H9 (cell line): ENCODE data around the gene OR8D1. TPM values are rescaled to one million over a fixed set of nuclear protein-coding genes. Genes with fewer than 3 reads are reported as not detected.

ENCODE experiments used
- DNase-seq: peaks from one replicate; pipeline ENCODE4 v3.0.0-alpha.2; 2017
- H2AFZ ChIP-seq: one replicate; pipeline ENCODE4 v1.6.1; 2013; ENCODE audit warnings: mild to moderate bottlenecking, low read length, control low read depth, moderate library complexity
- H2AK5ac ChIP-seq: 2 replicates; pipeline ENCODE4 v1.6.1; 2013; ENCODE audit warnings: low read length, control low read depth, mixed read lengths; ENCODE audit not compliant: insufficient read length
- H2BK120ac ChIP-seq: one replicate; pipeline ENCODE4 v1.6.1; 2013; ENCODE audit warnings: low read depth, mild to moderate bottlenecking, low read length, control low read depth, inconsistent platforms; ENCODE audit not compliant: poor library complexity, severe bottlenecking
- H2BK12ac ChIP-seq: 2 replicates; pipeline ENCODE4 v1.6.1; 2013; ENCODE audit warnings: low read length, control low read depth, mixed read lengths, low read depth; ENCODE audit not compliant: insufficient read length
- H2BK15ac ChIP-seq: 2 replicates; pipeline ENCODE4 v1.6.1; 2013; ENCODE audit warnings: low read depth, low read length, control low read depth
- H2BK20ac ChIP-seq: one replicate; pipeline ENCODE4 v1.6.1; 2013; ENCODE audit warnings: low read depth, mild to moderate bottlenecking, low read length, control low read depth, inconsistent platforms; ENCODE audit not compliant: poor library complexity, severe bottlenecking
- H2BK5ac ChIP-seq: 2 replicates; pipeline ENCODE4 v1.6.1; 2013; ENCODE audit warnings: low read length, control low read depth, mixed read lengths; ENCODE audit not compliant: insufficient read length
- H3K14ac ChIP-seq: 2 replicates; pipeline ENCODE4 v1.6.1; 2013; ENCODE audit warnings: low read length, control low read depth; ENCODE audit not compliant: insufficient read depth
- H3K18ac ChIP-seq: 2 replicates; pipeline ENCODE4 v1.6.1; 2013; ENCODE audit warnings: low read depth, mild to moderate bottlenecking, mixed read lengths, low read length, control low read depth; ENCODE audit not compliant: insufficient read length
- H3K23ac ChIP-seq: 2 replicates; pipeline ENCODE4 v1.6.1; 2013; ENCODE audit warnings: low read length, control low read depth, mixed read lengths, low read depth; ENCODE audit not compliant: insufficient read length
- H3K23me2 ChIP-seq: 2 replicates; pipeline ENCODE4 v1.6.1; 2013; ENCODE audit warnings: low read depth, mild to moderate bottlenecking, mixed read lengths, low read length, control low read depth; ENCODE audit not compliant: insufficient read length, poor library complexity, severe bottlenecking
- H3K27ac ChIP-seq: 2 replicates; pipeline ENCODE4 v1.5.1; 2013; ENCODE audit warnings: low read length, control low read depth, mixed read lengths, low read depth; ENCODE audit not compliant: insufficient read length
- H3K27me3 ChIP-seq: 2 replicates; pipeline ENCODE4 v1.6.1; 2013; ENCODE audit warnings: low read length, control low read depth, inconsistent platforms; ENCODE audit not compliant: insufficient read depth
- H3K4ac ChIP-seq: 2 replicates; pipeline ENCODE4 v1.6.1; 2013; ENCODE audit warnings: low read depth, mild to moderate bottlenecking, control low read depth, inconsistent platforms, low read length, moderate library complexity
- H3K4me1 ChIP-seq: 2 replicates; pipeline ENCODE4 v1.6.1; 2013; ENCODE audit warnings: low read length, control low read depth, inconsistent platforms; ENCODE audit not compliant: insufficient read depth
- H3K4me2 ChIP-seq: 2 replicates; pipeline ENCODE4 v1.6.1; 2013; ENCODE audit warnings: low read length, control low read depth, mixed read lengths; ENCODE audit not compliant: insufficient read length, insufficient read depth
- H3K56ac ChIP-seq: 2 replicates; pipeline ENCODE4 v1.6.1; 2013; ENCODE audit warnings: low read depth, mild to moderate bottlenecking, mixed read lengths, low read length, control low read depth; ENCODE audit not compliant: insufficient read length
- H3K79me1 ChIP-seq: 2 replicates; pipeline ENCODE4 v1.6.1; 2013; ENCODE audit warnings: low read depth, mild to moderate bottlenecking, moderate library complexity, low read length, control low read depth, inconsistent platforms; ENCODE audit not compliant: insufficient read depth, poor library complexity, severe bottlenecking
- H3K79me2 ChIP-seq: 2 replicates; pipeline ENCODE4 v1.6.1; 2013; ENCODE audit warnings: low read length, control low read depth, inconsistent platforms; ENCODE audit not compliant: insufficient read depth
- H3K9ac ChIP-seq: 2 replicates; pipeline ENCODE4 v1.6.1; 2013; ENCODE audit warnings: low read length, control low read depth, mixed read lengths; ENCODE audit not compliant: insufficient read length; ENCODE audit errors: extremely low read depth
- H3K9me3 ChIP-seq: one replicate; pipeline ENCODE4 v1.6.1; 2013; ENCODE audit warnings: low read depth, low read length, inconsistent platforms; ENCODE audit not compliant: control insufficient read depth
- H3T11ph ChIP-seq: one replicate; pipeline ENCODE4 v1.6.1; 2013; ENCODE audit warnings: mild to moderate bottlenecking, low read length, control low read depth, inconsistent platforms
- H4K20me1 ChIP-seq: one replicate; pipeline ENCODE4 v1.6.1; 2013; ENCODE audit not compliant: control insufficient read depth, insufficient read length, insufficient read depth
- H4K5ac ChIP-seq: 2 replicates; pipeline ENCODE4 v1.6.1; 2013; ENCODE audit warnings: low read depth, mild to moderate bottlenecking, mixed read lengths, low read length, control low read depth; ENCODE audit not compliant: insufficient read length
- H4K8ac ChIP-seq: replicated peaks from 2 replicates; pipeline ENCODE4 v1.6.1; 2013; ENCODE audit warnings: low read length, control low read depth, mixed read lengths, low read depth; ENCODE audit not compliant: insufficient read length
- H4K91ac ChIP-seq: 2 replicates; pipeline ENCODE4 v1.6.1; 2013; ENCODE audit warnings: low read depth, mild to moderate bottlenecking, moderate library complexity, mixed read lengths, low read length, control low read depth; ENCODE audit not compliant: insufficient read length
- H3K27ac Mint-ChIP-seq, 3 experiments: 2 replicates in 2 of 3; 3 replicates in 1 of 3; pipeline ENCODE4 v1.8.0; 2020 to 2021; ENCODE audit warnings: mixed read lengths in 3 of 3, mild to moderate bottlenecking in 1 of 3, moderate library complexity in 1 of 3
- H3K27me3 Mint-ChIP-seq: 2 replicates; pipeline ENCODE4 v1.8.0; 2021; ENCODE audit warnings: low read depth, mild to moderate bottlenecking, moderate library complexity, mixed read lengths
- H3K36me3 Mint-ChIP-seq, 3 experiments: 2 replicates in 2 of 3; 3 replicates in 1 of 3; pipeline ENCODE4 v1.8.0; 2020 to 2021; ENCODE audit warnings: low read depth in 3 of 3, mixed read lengths in 3 of 3; ENCODE audit not compliant: insufficient read depth in 1 of 3
- H3K4me1 Mint-ChIP-seq, 2 experiments: 2 replicates each; pipeline ENCODE4 v1.8.0; 2020; ENCODE audit warnings: mixed read lengths in 2 of 2
- H3K4me3 Mint-ChIP-seq, 2 experiments: 2 replicates in 1 of 2; 3 replicates in 1 of 2; pipeline ENCODE4 v1.8.0; 2020 to 2021; ENCODE audit warnings: mild to moderate bottlenecking in 2 of 2, mixed read lengths in 2 of 2, moderate library complexity in 1 of 2
- H3K9me3 Mint-ChIP-seq, 2 experiments: 2 replicates in 1 of 2; 3 replicates in 1 of 2; pipeline ENCODE4 v1.8.0; 2020; ENCODE audit warnings: mild to moderate bottlenecking in 2 of 2, mixed read lengths in 2 of 2, moderate library complexity in 1 of 2
- CTCF ChIP-seq: fragments of 200-600 bp; sonication (generic); conservative IDR thresholded peaks from 3 replicates; pipeline ENCODE4 v1.8.0; 2021; ENCODE audit warnings: antibody characterized with exemption, mild to moderate bottlenecking
- WGBS: extraction: QIAGEN DNeasy Blood & Tissue Kit; methylation state at CpG from one replicate; pipeline ENCODE4 v1.1.7; 2013; ENCODE audit warnings: missing lambda C conversion rate, low lambda C conversion rate, mixed read lengths; ENCODE audit not compliant: insufficient read length; ENCODE audit errors: extremely low coverage; 5-methylcytosine and 5-hydroxymethylcytosine counted together
- total RNA-seq: library from RNA; stranded (reverse); gene quantifications from 2 replicates; pipeline ENCODE4 v1.2.1, GENCODE V29; 2021

OR8D1 gene
- total RNA-seq, 1 experiment from 2014 or later = not detected

GRCh38 chr11:124276081-124276480, 37.7 kb downstream of the OR8D1 start:
- H3K27ac ChIP-seq = no peak overlapping the region
- no peak overlapping the region for H2BK12ac ChIP-seq
- H3K23ac ChIP-seq = no peak overlapping the region
- H4K20me1 ChIP-seq = no peaks in the 10 kb centered on the region
- H4K5ac ChIP-seq = no peak overlapping the region
- H3K27me3 ChIP-seq = no peaks in the 10 kb centered on the region
- no peaks in the 10 kb centered on the region for H3K23me2 ChIP-seq
- no peaks in the 10 kb centered on the region; a peak in 3 of 7 replicates for H3K36me3 Mint-ChIP-seq
- H4K8ac ChIP-seq = no peak overlapping the region
- no peaks in the 10 kb centered on the region for H3K79me2 ChIP-seq
- H2BK20ac ChIP-seq = no peak overlapping the region
- H2BK5ac ChIP-seq = no peak overlapping the region
- no peak overlapping the region for H3K18ac ChIP-seq
- H2BK120ac ChIP-seq = no peak overlapping the region
- H3T11ph ChIP-seq = no peak overlapping the region
- H3K9ac ChIP-seq = no peak overlapping the region
- no peak overlapping the region; a peak in 1 of 7 replicates for H3K27ac Mint-ChIP-seq
- H3K4me1 ChIP-seq = peaks cover 3% of the 10 kb centered on the region; the same call in 1 of the 2 replicates
- no peak overlapping the region for H3K4ac ChIP-seq
- no peak overlapping the region for H3K56ac ChIP-seq
- H2AFZ ChIP-seq = no peak overlapping the region
- no CpG with 5 or more reads among the region's 1 CpG for WGBS
- H3K79me1 ChIP-seq = no peaks in the 10 kb centered on the region
- H3K27me3 Mint-ChIP-seq = no peaks in the 10 kb centered on the region; the same call in 1 of the 2 replicates
- H3K9me3 Mint-ChIP-seq = peaks cover under 1% of the 10 kb centered on the region in 2 experiments; a peak in 1 of 5 replicates
- H3K14ac ChIP-seq = no peak overlapping the region
- H4K91ac ChIP-seq = no peak overlapping the region
- no peak overlapping the region for H2BK15ac ChIP-seq
- TF ChIP-seq CTCF = no peak
- no peak overlapping the region for H3K4me3 Mint-ChIP-seq
- H3K9me3 ChIP-seq = no peaks in the 10 kb centered on the region
- H3K4me1 Mint-ChIP-seq = peaks cover 18 to 20% of the 10 kb centered on the region in 2 experiments
- no peak for DNase-seq
- H2AK5ac ChIP-seq = no peak overlapping the region
- no peak overlapping the region for H3K4me2 ChIP-seq
